Calu3 (cell line): ENCODE results near the gene RAP2A. TPM values are rescaled to one million over a fixed set of nuclear protein-coding genes. Genes with fewer than 3 reads are reported as not detected.

Source experiments
- BruUV-seq: library from RNA; stranded (reverse); fragments of 400-500 nt; replicated peaks from 2 replicates; lab custom pipeline; 2021; lab: Mats Ljungman, UMichigan
- CTCF ChIA-PET: fragments of 300-600 bp; sonication (Branson Sonifier 250); formaldehyde crosslinking; loops from one replicate; lab custom pipeline; 2022; ENCODE audit warnings: antibody characterized with exemption; lab: Charles Lee
- DNase-seq: peaks from one replicate; pipeline ENCODE4 v3.0.0; 2022
- H3K27ac Mint-ChIP-seq: one replicate; pipeline ENCODE4 v1.8.0; 2022; ENCODE audit warnings: mixed read lengths; ENCODE audit not compliant: unreplicated experiment
- H3K27me3 Mint-ChIP-seq: one replicate; pipeline ENCODE4 v1.8.0; 2022; ENCODE audit warnings: mixed read lengths; ENCODE audit not compliant: unreplicated experiment
- H3K36me3 Mint-ChIP-seq: one replicate; pipeline ENCODE4 v1.8.0; 2022; ENCODE audit warnings: mild to moderate bottlenecking, moderate library complexity, mixed read lengths; ENCODE audit not compliant: insufficient read depth, unreplicated experiment
- H3K4me1 Mint-ChIP-seq: one replicate; pipeline ENCODE4 v1.8.0; 2022; ENCODE audit warnings: mild to moderate bottlenecking, low read depth, mixed read lengths; ENCODE audit not compliant: unreplicated experiment
- H3K4me3 Mint-ChIP-seq: one replicate; pipeline ENCODE4 v1.8.0; 2022; ENCODE audit warnings: mild to moderate bottlenecking, low read depth, moderate library complexity, mixed read lengths; ENCODE audit not compliant: unreplicated experiment
- H3K9me3 Mint-ChIP-seq: one replicate; pipeline ENCODE4 v1.8.0; 2022; ENCODE audit warnings: low read depth, mixed read lengths; ENCODE audit not compliant: unreplicated experiment
- intact Hi-C: fragments of 100-400 bp; cut with micrococcal nuclease; formaldehyde crosslinking; loops from one replicate; pipeline ENCODE4 v1.10.0; 2022; ENCODE audit not compliant: unreplicated experiment
- total RNA-seq: library from RNA; stranded (reverse); gene quantifications from 2 replicates; pipeline ENCODE4 v1.2.3, GENCODE V29; 2022
- TF ChIP-seq, protein P1 (sequence below): fragments of 200-600 bp; IDR thresholded peaks from one replicate; pipeline ENCODE4 v1.8.0; 2022; ENCODE audit warnings: antibody characterized with exemption; ENCODE audit not compliant: unreplicated experiment

RAP2A gene
- total RNA-seq, 1 experiment from 2014 or later: 7.7 TPM

DNA sequence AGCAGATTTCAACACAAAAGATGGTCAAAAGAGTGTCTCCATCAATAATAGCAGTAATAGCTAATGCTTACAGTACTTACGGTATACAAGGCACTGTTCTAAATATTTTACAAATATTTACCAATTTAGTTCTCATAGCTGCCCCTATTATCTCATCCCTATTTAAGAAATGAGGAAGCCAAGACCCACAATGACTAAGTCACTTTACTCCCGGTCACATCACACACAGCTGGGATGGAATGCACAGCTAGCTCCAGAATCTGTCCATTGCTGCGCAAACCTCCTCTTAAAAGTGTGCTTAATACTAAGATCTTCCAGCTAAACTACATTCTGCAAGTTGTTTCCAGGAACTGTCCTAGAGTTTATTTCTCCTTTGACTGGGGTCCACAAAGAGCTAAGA is 63.4 kb downstream of the RAP2A start:
- TF ChIP-seq, protein P1, sequence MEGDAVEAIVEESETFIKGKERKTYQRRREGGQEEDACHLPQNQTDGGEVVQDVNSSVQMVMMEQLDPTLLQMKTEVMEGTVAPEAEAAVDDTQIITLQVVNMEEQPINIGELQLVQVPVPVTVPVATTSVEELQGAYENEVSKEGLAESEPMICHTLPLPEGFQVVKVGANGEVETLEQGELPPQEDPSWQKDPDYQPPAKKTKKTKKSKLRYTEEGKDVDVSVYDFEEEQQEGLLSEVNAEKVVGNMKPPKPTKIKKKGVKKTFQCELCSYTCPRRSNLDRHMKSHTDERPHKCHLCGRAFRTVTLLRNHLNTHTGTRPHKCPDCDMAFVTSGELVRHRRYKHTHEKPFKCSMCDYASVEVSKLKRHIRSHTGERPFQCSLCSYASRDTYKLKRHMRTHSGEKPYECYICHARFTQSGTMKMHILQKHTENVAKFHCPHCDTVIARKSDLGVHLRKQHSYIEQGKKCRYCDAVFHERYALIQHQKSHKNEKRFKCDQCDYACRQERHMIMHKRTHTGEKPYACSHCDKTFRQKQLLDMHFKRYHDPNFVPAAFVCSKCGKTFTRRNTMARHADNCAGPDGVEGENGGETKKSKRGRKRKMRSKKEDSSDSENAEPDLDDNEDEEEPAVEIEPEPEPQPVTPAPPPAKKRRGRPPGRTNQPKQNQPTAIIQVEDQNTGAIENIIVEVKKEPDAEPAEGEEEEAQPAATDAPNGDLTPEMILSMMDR: no peak
- no peaks in the 10 kb centered on the region for H3K36me3 Mint-ChIP-seq
- DNase-seq: no peak
- H3K27me3 Mint-ChIP-seq: peaks cover under 1% of the 10 kb centered on the region
- no peaks in the 10 kb centered on the region for H3K9me3 Mint-ChIP-seq
- H3K27ac Mint-ChIP-seq: no peak overlapping the region
- no peak overlapping the region for H3K4me3 Mint-ChIP-seq
- no TSS peak for BruUV-seq
- H3K4me1 Mint-ChIP-seq: no peaks in the 10 kb centered on the region
- CTCF ChIA-PET: no interaction called here
- intact Hi-C loops: no loop called here

DNA sequence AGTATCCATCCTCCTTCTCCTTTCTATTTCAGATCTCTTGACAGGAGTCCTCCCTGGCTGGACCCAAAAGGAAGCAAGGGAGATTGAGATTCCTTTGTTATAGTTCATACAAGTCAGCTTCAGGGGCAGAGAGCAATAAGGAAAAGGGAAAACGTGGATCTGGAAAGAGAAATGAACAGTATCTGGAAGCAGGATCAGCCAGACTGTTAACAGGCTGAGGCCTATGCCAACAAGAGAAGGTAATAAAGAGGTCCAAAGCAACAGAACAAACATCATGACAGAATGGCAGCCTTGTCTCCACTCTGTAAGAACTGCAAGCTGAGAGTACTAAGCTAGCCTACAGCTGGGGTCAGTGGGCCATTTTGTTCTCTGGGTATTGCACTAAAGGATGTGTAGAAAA is 64.5 kb downstream of the RAP2A start:
- intact Hi-C loops: no loop called here
- no TSS peak for BruUV-seq
- Mint-ChIP-seq H3K27ac (no peak overlapping the region), H3K4me1 (no peaks in the 10 kb centered on the region), H3K9me3 (no peaks in the 10 kb centered on the region), H3K4me3 (no peak overlapping the region), H3K27me3 (peaks cover 11% of the 10 kb centered on the region), H3K36me3 (no peaks in the 10 kb centered on the region)
- CTCF ChIA-PET: no interaction called here
- no peak for DNase-seq
- TF ChIP-seq, protein P1: no peak

DNA sequence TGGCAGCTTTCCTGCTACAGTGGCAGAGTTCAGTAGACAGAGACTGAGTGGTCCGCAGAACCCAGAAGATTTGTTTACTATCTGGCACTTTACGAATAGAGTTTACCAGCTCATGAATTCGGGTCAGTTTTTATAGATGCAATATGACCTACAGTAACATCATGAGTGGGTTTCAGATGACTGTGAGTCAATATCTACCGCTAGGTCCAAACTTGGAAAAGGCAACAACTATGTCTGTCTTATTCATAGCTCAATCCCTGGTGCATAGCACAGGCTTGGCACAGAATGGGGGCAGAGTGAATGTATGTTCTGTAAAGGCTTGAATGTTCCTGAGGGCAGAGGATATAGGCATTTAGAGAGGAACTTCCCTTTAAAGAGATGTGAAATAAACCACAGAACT is 65.2 kb downstream of the RAP2A start:
- intact Hi-C loops: no loop called here
- DNase-seq: no peak
- H3K4me3 Mint-ChIP-seq: no peak overlapping the region
- H3K27me3 Mint-ChIP-seq: peaks cover 11% of the 10 kb centered on the region
- no TSS peak for BruUV-seq
- H3K4me1 Mint-ChIP-seq: no peaks in the 10 kb centered on the region
- CTCF ChIA-PET: no interaction called here
- no peaks in the 10 kb centered on the region for H3K36me3 Mint-ChIP-seq
- TF ChIP-seq, protein P1: no peak
- H3K27ac Mint-ChIP-seq: no peak overlapping the region
- no peaks in the 10 kb centered on the region for H3K9me3 Mint-ChIP-seq

DNA sequence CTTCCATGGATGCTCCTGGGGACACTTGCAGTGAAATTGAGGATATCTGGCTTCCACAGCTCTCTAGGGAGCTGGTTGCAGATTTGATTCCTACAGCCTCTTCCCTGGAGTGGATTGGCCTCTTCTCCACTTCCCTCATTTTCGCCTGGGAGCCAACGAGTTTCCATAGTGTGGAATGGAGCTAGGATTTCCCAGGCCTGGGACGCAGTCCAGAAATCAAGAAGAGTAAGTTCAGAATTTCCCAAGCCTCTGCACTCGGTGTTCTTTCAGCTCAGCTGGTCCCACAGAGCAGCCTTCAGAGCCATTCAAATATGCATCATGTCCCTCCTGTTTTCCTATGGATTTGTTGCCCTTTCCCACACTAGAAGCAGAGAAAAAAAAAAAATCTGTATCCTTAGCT is 68.2 kb downstream of the RAP2A start:
- H3K9me3 Mint-ChIP-seq: no peaks in the 10 kb centered on the region
- H3K4me3 Mint-ChIP-seq: no peak overlapping the region
- H3K36me3 Mint-ChIP-seq: no peaks in the 10 kb centered on the region
- intact Hi-C loops: no loop called here
- H3K4me1 Mint-ChIP-seq: no peaks in the 10 kb centered on the region
- no TSS peak for BruUV-seq
- H3K27me3 Mint-ChIP-seq: peaks cover 11% of the 10 kb centered on the region
- no peak for DNase-seq
- TF ChIP-seq, protein P1: no peak
- CTCF ChIA-PET: no interaction called here
- no peak overlapping the region for H3K27ac Mint-ChIP-seq
